Endothelial cell (in vitro differentiated cells): ENCODE results near the gene HNRNPA1L2. TPM values are rescaled to one million over a fixed set of nuclear protein-coding genes. Genes with fewer than 3 reads are reported as not detected.
"Not testable (repeated sequence)": the region's sequence is repeated elsewhere in the genome, so short reads cannot be mapped to it uniquely, and the experiment has no call there.

ENCODE experiments used
- DNase-seq: peaks from one replicate; pipeline ENCODE4 v3.0.0; 2021; ENCODE audit warnings: low spot score
- H3K27ac Mint-ChIP-seq: one replicate; pipeline ENCODE4 v1.8.0; 2021; ENCODE audit warnings: mixed read lengths, inconsistent platforms; ENCODE audit not compliant: unreplicated experiment
- H3K27me3 Mint-ChIP-seq: one replicate; pipeline ENCODE4 v1.8.0; 2021; ENCODE audit warnings: mild to moderate bottlenecking, moderate library complexity, mixed read lengths, inconsistent platforms; ENCODE audit not compliant: unreplicated experiment
- H3K36me3 Mint-ChIP-seq: one replicate; pipeline ENCODE4 v1.8.0; 2021; ENCODE audit warnings: mild to moderate bottlenecking, low read depth, mixed read lengths, inconsistent platforms; ENCODE audit not compliant: unreplicated experiment
- H3K4me1 Mint-ChIP-seq: one replicate; pipeline ENCODE4 v1.8.0; 2021; ENCODE audit warnings: mild to moderate bottlenecking, mixed read lengths, inconsistent platforms; ENCODE audit not compliant: unreplicated experiment
- H3K4me3 Mint-ChIP-seq: one replicate; pipeline ENCODE4 v1.8.0; 2021; ENCODE audit warnings: mild to moderate bottlenecking, mixed read lengths, inconsistent platforms; ENCODE audit not compliant: unreplicated experiment
- H3K9me3 Mint-ChIP-seq: one replicate; pipeline ENCODE4 v1.8.0; 2021; ENCODE audit warnings: mixed read lengths, inconsistent platforms; ENCODE audit not compliant: unreplicated experiment
- CTCF ChIP-seq: fragments of 200-600 bp; sonication (generic); IDR thresholded peaks from one replicate; pipeline ENCODE4 v1.5.0; 2021; ENCODE audit warnings: antibody characterized with exemption; ENCODE audit not compliant: unreplicated experiment
- total RNA-seq: library from RNA; stranded (reverse); fragmentation: NEBNext Ultra II Directional; extraction: Animal tissue kit (Norgen Biotek cat#: 25700); gene quantifications from one replicate; pipeline ENCODE4 v1.2.1, GENCODE V29; 2021; ENCODE audit not compliant: unreplicated experiment

Gene HNRNPA1L2
- total RNA-seq, 1 donor from 2014 or later = 40.4 TPM

- DNase-seq = no peak
- peaks cover 18% of the 10 kb centered on the region for H3K4me1 Mint-ChIP-seq
- peaks cover 4% of the 10 kb centered on the region for H3K27me3 Mint-ChIP-seq
- peaks cover 31% of the 10 kb centered on the region for H3K36me3 Mint-ChIP-seq
- TF ChIP-seq CTCF = no peak
- no peaks in the 10 kb centered on the region for H3K9me3 Mint-ChIP-seq
- H3K4me3 Mint-ChIP-seq = peak overlapping the region; percentile 5
- H3K27ac Mint-ChIP-seq = no peak overlapping the region
Measured at GRCh38 chr13:52615134-52615801, 27.0 kb upstream of the HNRNPA1L2 start.

DNA sequence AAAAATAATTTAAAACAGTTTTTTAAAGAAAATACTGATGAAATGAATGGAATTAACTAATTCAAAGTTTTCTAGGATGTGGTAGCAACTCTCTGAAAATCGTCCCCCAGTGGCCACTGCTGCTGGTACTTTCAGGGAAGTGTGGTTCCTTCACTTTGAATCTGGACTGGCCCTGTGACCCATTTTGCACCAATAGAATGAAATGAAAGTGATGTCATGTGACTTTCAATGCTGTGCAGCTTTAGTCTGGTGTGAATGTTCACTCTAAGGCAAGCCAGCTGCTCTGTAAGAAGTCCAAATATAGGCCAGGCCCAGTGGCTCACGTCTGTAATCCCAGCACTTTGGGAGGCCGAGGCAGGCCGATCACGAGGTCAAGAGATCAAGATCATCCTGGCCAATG is 26.4 kb upstream of the HNRNPA1L2 start:
- no peak for TF ChIP-seq CTCF
- Mint-ChIP-seq H3K36me3 (peaks cover 31% of the 10 kb centered on the region), H3K27ac (no peak overlapping the region), H3K4me3 (no peak overlapping the region), H3K27me3 (peaks cover 4% of the 10 kb centered on the region), H3K9me3 (no peaks in the 10 kb centered on the region), H3K4me1 (peaks cover 18% of the 10 kb centered on the region)
- DNase-seq = no peak

DNA sequence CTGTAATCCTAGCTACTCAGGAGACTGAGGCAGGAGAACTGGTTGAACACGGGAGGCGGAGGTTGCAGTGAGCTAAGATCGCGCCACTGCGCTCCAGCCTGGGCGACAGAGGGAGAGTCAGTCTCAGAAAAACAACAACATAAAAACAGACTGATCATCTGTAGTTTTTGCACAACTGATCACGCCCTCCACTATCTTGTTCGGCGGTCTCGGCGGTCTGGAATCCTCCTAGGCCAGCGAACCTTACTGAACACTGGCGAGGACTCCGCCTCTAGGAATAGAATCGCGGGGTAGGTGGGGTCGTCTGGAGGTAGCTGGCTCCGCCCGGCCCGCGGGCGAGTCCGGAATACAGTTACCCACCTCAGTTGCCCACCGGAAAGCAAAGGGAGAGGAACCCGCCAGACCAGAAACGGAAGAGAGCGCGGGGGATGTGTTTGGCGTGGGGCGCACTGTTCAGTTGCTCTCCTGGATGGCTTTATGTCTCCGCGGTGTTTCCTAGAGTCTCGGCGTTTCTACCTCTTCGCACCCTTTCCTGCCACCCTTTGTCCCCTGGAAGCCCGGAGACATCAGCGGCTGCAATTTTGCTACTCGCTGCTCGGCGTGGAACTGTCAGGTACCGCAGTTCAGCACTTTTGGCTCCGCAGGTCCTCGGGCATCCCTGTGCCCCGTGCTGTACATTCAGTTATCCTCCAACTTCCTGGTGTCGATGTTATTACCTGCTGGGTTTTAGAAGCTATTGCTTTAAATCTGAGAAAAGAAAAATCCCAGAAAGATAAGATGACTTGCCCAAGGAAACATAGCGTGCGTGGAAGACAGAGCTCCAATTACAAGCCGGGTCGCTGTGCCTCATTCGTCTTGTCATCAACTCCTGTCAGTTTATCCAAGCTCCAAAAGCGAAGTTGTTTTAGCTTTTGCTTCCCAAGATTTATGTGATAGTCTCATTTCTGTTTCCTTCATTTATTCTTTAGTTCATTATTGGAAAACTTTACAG is 24.9 kb upstream of the HNRNPA1L2 start:
- H3K9me3 Mint-ChIP-seq = no peaks in the 10 kb centered on the region
- peaks cover 18% of the 10 kb centered on the region for H3K4me1 Mint-ChIP-seq
- peaks cover 1% of the 10 kb centered on the region for H3K27me3 Mint-ChIP-seq
- TF ChIP-seq CTCF = no peak
- peak overlapping the region; percentile 92 for H3K4me3 Mint-ChIP-seq
- H3K27ac Mint-ChIP-seq = peak overlapping the region; percentile 89
- H3K36me3 Mint-ChIP-seq = peaks cover 28% of the 10 kb centered on the region
- DNase-seq = peak; percentile 62

DNA sequence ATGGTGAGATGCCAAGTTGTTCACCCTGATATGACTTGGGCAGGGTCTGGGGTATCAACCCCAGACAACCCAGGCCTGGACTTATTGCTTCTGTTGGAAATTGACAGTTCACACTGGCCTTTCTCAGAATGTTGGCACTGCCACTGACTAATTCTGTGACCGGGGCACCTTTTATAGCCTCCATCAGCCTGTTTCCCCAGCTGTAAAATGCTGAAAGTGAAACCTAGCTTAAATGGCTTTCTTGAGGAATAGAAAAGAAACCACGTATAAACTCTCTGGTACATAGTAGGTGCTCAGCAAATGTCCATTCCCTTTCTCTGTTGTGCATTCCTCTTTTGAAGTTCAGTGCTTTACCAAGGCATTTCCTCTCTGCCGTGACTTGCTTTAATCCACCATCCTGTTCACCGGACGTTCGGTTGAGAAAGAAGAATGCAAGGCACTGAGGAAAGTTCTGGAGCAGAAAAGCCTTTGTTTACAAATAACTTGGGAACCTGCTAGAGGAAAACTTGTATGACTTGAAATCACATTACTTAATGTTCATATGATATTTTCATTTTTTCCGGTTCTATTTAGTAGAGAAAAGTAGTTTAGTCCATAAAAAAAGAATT is 11.0 kb upstream of the HNRNPA1L2 start:
- Mint-ChIP-seq H3K36me3 (peaks cover 25% of the 10 kb centered on the region), H3K27ac (peak overlapping the region; percentile 88)
- not testable (repeated sequence) for DNase-seq, H3K4me1 Mint-ChIP-seq, H3K4me3 Mint-ChIP-seq, H3K27me3 Mint-ChIP-seq, H3K9me3 Mint-ChIP-seq

DNA sequence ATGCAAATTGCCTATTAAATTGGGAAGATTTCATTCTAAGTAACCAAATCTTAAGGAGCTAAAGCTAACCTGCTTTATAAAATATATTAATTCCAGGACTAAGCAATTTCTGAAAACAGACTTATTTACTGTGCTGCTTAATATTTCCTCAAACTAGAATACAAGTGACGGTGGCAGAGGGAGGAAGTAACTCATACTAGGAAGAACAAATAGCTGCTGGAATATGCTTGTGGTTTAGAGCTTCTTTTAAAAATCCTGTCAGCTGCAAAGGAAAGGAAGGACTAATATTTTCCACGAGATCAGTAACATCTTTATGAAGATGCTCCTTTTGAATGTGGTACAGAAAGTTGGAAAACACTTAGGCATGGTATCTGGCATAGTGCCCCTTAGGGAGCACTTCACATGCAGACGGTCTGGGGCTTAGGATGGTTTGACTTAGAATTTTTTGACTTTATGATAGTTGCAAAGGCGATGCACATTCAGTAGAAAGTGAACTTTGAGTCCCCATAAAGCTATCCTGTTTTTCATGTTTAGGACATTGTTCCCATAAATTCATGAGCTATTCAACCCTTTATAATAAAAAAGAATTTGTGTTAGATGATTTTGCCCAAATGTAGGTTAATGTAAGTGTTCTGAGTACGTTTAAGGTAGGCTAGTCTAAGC is 3.4 kb upstream of the HNRNPA1L2 start:
- no peak for TF ChIP-seq CTCF
- no peaks in the 10 kb centered on the region for H3K4me1 Mint-ChIP-seq
- peaks cover 47% of the 10 kb centered on the region for H3K36me3 Mint-ChIP-seq
- no peaks in the 10 kb centered on the region for H3K9me3 Mint-ChIP-seq
- H3K27me3 Mint-ChIP-seq = peaks cover 4% of the 10 kb centered on the region
- DNase-seq = no peak
- peak overlapping the region; percentile 57 for H3K27ac Mint-ChIP-seq
- H3K4me3 Mint-ChIP-seq = no peak overlapping the region
